ENCODE data around the gene STRBP.

STRBP gene

DNA sequence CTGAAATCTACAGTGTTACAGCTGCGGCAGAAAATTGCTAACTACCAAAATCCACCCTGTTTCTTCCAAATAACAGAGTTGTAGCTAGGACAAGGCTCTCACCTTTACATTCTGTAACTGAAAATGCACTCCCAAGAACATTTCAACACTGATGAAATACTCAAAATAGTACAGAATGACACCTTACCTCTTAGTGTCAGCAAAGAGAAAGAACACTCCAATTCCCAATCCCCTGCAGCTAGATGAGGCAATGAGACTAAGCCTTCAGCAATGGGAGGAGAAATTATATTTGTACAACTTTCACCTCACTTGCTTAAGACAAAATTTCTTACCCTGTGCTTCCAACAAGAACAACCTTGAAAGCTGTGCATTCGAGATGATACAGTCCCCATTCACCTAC is 31.2 kb downstream of the STRBP start:
- no peak for DNase-seq (ENCODE audit: low read depth)
- no peak overlapping the region for H3K4me3 ChIP-seq (ENCODE audit: control insufficient read depth, low read depth, low read length)
- TF ChIP-seq, protein P1, sequence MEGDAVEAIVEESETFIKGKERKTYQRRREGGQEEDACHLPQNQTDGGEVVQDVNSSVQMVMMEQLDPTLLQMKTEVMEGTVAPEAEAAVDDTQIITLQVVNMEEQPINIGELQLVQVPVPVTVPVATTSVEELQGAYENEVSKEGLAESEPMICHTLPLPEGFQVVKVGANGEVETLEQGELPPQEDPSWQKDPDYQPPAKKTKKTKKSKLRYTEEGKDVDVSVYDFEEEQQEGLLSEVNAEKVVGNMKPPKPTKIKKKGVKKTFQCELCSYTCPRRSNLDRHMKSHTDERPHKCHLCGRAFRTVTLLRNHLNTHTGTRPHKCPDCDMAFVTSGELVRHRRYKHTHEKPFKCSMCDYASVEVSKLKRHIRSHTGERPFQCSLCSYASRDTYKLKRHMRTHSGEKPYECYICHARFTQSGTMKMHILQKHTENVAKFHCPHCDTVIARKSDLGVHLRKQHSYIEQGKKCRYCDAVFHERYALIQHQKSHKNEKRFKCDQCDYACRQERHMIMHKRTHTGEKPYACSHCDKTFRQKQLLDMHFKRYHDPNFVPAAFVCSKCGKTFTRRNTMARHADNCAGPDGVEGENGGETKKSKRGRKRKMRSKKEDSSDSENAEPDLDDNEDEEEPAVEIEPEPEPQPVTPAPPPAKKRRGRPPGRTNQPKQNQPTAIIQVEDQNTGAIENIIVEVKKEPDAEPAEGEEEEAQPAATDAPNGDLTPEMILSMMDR (conservative IDR thresholded peaks at IDR 0.05; ENCODE audit: control insufficient read depth, insufficient read depth, low read depth, low read length), result no peak

DNA sequence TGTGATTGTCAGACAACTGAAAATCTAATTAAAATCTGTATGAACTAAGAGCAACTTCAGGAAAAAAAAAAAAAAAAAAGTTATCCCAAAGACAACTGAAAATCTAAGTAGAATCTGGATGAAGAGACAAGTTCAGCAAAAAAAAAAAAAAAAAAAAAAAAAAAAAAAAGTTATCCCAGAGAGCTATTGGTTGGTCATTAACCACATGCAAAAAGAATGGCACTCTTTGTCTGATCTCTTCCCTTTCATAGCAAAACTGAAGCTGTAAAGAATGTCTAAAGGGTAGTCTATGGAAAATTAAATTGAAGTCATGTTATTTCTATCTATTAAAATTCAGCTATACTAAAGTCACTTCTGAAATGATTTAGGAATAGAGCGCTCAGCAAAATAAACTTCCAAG is 32.9 kb downstream of the STRBP start:
- no peak overlapping the region for H3K4me3 ChIP-seq (ENCODE audit: control insufficient read depth, low read depth, low read length)
- TF ChIP-seq, protein P1 (conservative IDR thresholded peaks at IDR 0.05; ENCODE audit: control insufficient read depth, insufficient read depth, low read depth, low read length), result no peak

DNA sequence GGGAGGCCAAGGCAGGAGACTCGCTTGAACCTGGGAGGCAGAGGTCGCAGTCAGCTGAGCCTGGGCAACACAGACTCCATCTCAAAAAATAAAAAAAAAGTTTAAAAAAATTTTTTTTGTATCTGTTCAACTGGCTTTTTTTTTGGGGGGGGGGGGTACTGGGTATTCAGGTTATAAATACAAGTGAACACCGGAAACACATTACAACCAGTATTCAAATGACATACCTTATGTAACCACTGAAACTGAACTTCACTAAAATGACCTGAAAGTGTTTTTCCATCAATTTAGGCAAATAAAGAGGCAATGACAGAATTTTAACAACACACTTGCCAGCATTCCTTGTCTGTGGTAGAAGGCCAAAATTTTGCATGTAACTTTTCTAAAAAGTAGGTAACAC is 33.5 kb downstream of the STRBP start:
- H3K4me3 ChIP-seq (ENCODE audit: control insufficient read depth, low read depth, low read length), result no peak overlapping the region
- TF ChIP-seq, protein P1 (conservative IDR thresholded peaks at IDR 0.05; ENCODE audit: control insufficient read depth, insufficient read depth, low read depth, low read length), result no peak
- DNase-seq (ENCODE audit: low read depth), result no peak

More for the DNA sequence above, 32.9 kb downstream of the STRBP start:
- no peak for DNase-seq (ENCODE audit: low read depth)

DNA sequence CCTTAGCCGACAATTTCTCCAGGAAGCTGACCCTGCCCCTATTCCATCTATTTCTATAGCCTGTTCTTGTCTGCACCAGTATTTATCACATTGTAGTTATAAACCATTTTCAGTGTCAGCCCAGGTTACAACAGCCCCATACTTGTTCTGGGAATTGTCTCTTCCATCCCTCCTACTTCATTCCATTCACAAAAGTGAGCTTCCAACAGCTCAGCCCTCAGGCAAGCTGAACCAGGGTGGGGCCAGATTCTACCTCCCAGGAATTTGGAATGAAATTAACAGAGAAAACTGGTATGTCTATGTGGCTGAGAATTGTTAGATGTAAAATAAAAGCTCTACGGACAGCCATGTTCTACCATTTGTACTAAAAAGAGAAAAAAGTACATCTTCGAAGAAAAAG is 36.1 kb downstream of the STRBP start:
- TF ChIP-seq, protein P1 (conservative IDR thresholded peaks at IDR 0.05; ENCODE audit: control insufficient read depth, insufficient read depth, low read depth, low read length), result no peak
- DNase-seq (ENCODE audit: low read depth), result no peak
- no peak overlapping the region for H3K4me3 ChIP-seq (ENCODE audit: control insufficient read depth, low read depth, low read length)

DNA sequence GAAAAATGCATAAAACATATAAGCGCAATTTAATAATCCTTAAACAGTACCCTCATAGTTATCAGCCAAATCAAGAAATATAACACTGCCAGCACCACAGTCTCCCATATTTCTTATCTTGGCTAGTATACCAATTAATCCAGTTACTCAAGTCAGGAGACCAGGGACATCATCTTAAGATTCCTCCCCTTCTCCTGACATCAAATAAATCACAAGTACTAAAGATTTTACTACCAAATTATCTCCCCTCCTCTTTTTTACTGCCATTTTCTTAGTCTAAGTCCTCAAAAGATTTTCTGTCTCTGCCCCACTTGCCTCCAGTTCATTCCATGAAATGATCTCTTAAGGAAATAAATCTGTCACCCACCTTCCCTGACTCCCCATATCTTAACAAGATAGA is 37.0 kb downstream of the STRBP start:
- TF ChIP-seq, protein P1 (conservative IDR thresholded peaks at IDR 0.05; ENCODE audit: control insufficient read depth, insufficient read depth, low read depth, low read length), result no peak
- DNase-seq (ENCODE audit: low read depth), result no peak
- no peak overlapping the region for H3K4me3 ChIP-seq (ENCODE audit: control insufficient read depth, low read depth, low read length)

DNA sequence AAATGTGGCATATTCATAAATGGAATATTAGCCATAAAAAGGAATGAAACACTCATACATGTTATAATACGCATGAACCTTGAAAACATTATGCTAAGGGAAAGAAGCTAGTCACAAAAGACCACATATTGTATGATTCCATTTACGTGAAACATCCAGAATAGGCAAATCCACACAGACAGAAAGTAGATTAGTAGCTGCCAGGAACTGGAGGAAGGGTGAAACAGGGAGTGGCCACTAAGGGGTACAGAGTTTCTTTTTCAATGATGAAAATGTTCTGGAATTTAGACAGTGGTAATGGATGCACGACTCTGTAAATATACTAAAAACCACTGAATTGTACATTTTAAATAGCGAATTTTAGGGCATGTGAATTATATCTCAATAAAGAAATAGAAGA is 39.4 kb downstream of the STRBP start:
- no peak for DNase-seq (ENCODE audit: low read depth)
- TF ChIP-seq, protein P1 (conservative IDR thresholded peaks at IDR 0.05; ENCODE audit: control insufficient read depth, insufficient read depth, low read depth, low read length), result no peak
- H3K4me3 ChIP-seq (ENCODE audit: control insufficient read depth, low read depth, low read length), result no peak overlapping the region

DNA sequence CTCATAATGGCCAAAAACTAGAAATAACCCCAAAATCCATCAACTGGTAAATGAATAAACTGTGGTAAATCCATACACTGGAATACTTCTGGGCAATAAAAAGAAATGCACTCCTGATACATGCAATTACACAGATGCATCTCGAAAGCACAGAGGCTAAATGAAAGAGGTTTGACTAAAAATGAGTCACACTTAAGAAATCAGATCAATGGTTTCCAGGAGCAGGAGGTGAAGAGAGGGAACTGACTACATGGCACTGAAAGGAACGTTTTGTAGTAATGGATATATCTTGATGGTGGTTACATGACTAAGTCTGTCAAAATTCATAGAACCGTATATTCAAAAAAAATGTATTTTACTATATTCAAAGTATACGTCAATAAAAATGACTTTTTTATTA is 42.4 kb downstream of the STRBP start:
- peak; percentile 57 for DNase-seq (ENCODE audit: low read depth)
- H3K4me3 ChIP-seq (ENCODE audit: control insufficient read depth, low read depth, low read length), result no peak overlapping the region
- TF ChIP-seq, protein P1 (conservative IDR thresholded peaks at IDR 0.05; ENCODE audit: control insufficient read depth, insufficient read depth, low read depth, low read length), result no peak
